Neural cell (in vitro differentiated cells): ENCODE data around the gene IL10RA. TPM values are rescaled to one million over a fixed set of nuclear protein-coding genes. Genes with fewer than 3 reads are reported as not detected.

Experiments
- H2AFZ ChIP-seq: fragments of 200-600, 300-800 bp; sonication (generic), shearing (Covaris generic); 2 replicates; pipeline ENCODE4 v1.6.0; 2014; ENCODE audit warnings: low read depth, mild to moderate bottlenecking, antibody characterized with exemption, low read length, moderate library complexity
- H3F3A ChIP-seq: fragments of 200-600 bp; shearing (Covaris generic); 2 replicates; pipeline ENCODE4 v1.6.1; 2016; ENCODE audit warnings: mild to moderate bottlenecking, moderate library complexity, mixed read lengths, antibody characterized with exemption, low read length; ENCODE audit not compliant: insufficient read depth, poor library complexity, severe bottlenecking
- H3K27ac ChIP-seq: fragments of 200-600, 300-800 bp; sonication (generic), shearing (Covaris generic); 2 replicates; pipeline ENCODE4 v1.5.1; 2014; ENCODE audit warnings: mild to moderate bottlenecking, low read length, moderate library complexity
- H3K27me3 ChIP-seq: fragments of 300-800, 200-600 bp; sonication (generic), shearing (Covaris generic); 2 replicates; pipeline ENCODE4 v1.6.0; 2014; ENCODE audit warnings: mild to moderate bottlenecking, low read depth, low read length, moderate library complexity; ENCODE audit not compliant: insufficient read depth
- H3K36me3 ChIP-seq: fragments of 300-800, 200-600 bp; sonication (generic), shearing (Covaris generic); 2 replicates; pipeline ENCODE4 v1.5.1; 2014; ENCODE audit warnings: mild to moderate bottlenecking, antibody characterized with exemption, low read length, moderate library complexity; ENCODE audit not compliant: insufficient read depth
- H3K4me2 ChIP-seq: fragments of 300-800, 200-600 bp; sonication (generic), shearing (Covaris generic); 2 replicates; pipeline ENCODE4 v1.6.0; 2014; ENCODE audit warnings: mild to moderate bottlenecking, low read length
- H3K4me3 ChIP-seq: fragments of 300-800, 200-600 bp; sonication (generic), shearing (Covaris generic); 2 replicates; pipeline ENCODE4 v1.5.1; 2014; ENCODE audit warnings: mild to moderate bottlenecking, low read length, moderate library complexity
- H3K79me2 ChIP-seq: fragments of 200-600 bp; shearing (Covaris generic); replicated peaks from 2 replicates; pipeline ENCODE4 v1.6.0; 2014; ENCODE audit warnings: mild to moderate bottlenecking, low read length, moderate library complexity; ENCODE audit not compliant: insufficient read depth
- H3K9ac ChIP-seq: fragments of 300-800, 200-600 bp; sonication (generic), shearing (Covaris generic); 2 replicates; pipeline ENCODE4 v1.6.1; 2016; ENCODE audit warnings: mild to moderate bottlenecking, low read length, mixed read lengths
- H3K9me2 ChIP-seq: fragments of 200-600 bp; shearing (Covaris generic); 2 replicates; pipeline ENCODE4 v1.6.1; 2016; ENCODE audit warnings: mild to moderate bottlenecking, low read length, mixed read lengths; ENCODE audit not compliant: insufficient read depth
- H3K9me3 ChIP-seq: fragments of 200-600, 300-800 bp; sonication (generic), shearing (Covaris generic); 2 replicates; pipeline ENCODE4 v1.6.1; 2016; ENCODE audit warnings: mild to moderate bottlenecking, mixed run types, low read length, moderate library complexity, mixed read lengths
- H4K20me1 ChIP-seq: fragments of 200-600 bp; shearing (Covaris generic); 2 replicates; pipeline ENCODE4 v1.6.1; 2016; ENCODE audit warnings: mild to moderate bottlenecking, mixed run types; ENCODE audit not compliant: insufficient read depth
- CTCF ChIP-seq: fragments of 450-650 bp; IDR thresholded peaks from 2 replicates; pipeline ENCODE4 v1.5.1; 2014; ENCODE audit warnings: antibody characterized with exemption, mild to moderate bottlenecking, moderate library complexity; ENCODE audit not compliant: poor library complexity, severe bottlenecking
- EP300 ChIP-seq: fragments of 450-650 bp; conservative IDR thresholded peaks from 2 replicates; pipeline ENCODE4 v1.6.1; 2014; ENCODE audit warnings: antibody characterized with exemption, mild to moderate bottlenecking, moderate library complexity; ENCODE audit not compliant: poor library complexity, severe bottlenecking
- EZH2 ChIP-seq: fragments of 200-600, 300-800 bp; shearing (Covaris generic), sonication (generic); IDR thresholded peaks from 2 replicates; pipeline ENCODE4 v1.6.1; 2014; ENCODE audit warnings: antibody characterized with exemption, low read length, borderline replicate concordance, mild to moderate bottlenecking; ENCODE audit not compliant: insufficient read depth, poor library complexity, severe bottlenecking
- MXI1 ChIP-seq: fragments of 450-650 bp; conservative IDR thresholded peaks from 2 replicates; pipeline ENCODE4 v1.6.1; 2014; ENCODE audit warnings: antibody characterized with exemption, mild to moderate bottlenecking; ENCODE audit not compliant: poor library complexity, severe bottlenecking
- POLR2AphosphoS5 ChIP-seq: IDR thresholded peaks from 2 replicates; pipeline ENCODE4 v1.6.1; 2012
- RAD21 ChIP-seq: fragments of 450-650 bp; conservative IDR thresholded peaks from 2 replicates; pipeline ENCODE4 v1.6.1; 2014; ENCODE audit warnings: antibody characterized with exemption, mild to moderate bottlenecking, moderate library complexity
- REST ChIP-seq: IDR thresholded peaks from 2 replicates; pipeline ENCODE4 v1.6.1; 2012; ENCODE audit warnings: borderline replicate concordance
- SMC3 ChIP-seq: fragments of 450-650 bp; conservative IDR thresholded peaks from 2 replicates; pipeline ENCODE4 v1.6.1; 2014; ENCODE audit warnings: antibody characterized with exemption, mild to moderate bottlenecking, moderate library complexity; ENCODE audit not compliant: poor library complexity
- TAF1 ChIP-seq: IDR thresholded peaks from 2 replicates; pipeline ENCODE4 v1.6.1; 2012; ENCODE audit warnings: low read depth
- polyA plus RNA-seq: library from polyadenylated mRNA; depleted of rRNA; stranded (reverse); fragments of >200 nt; gene quantifications from 2 replicates; pipeline ENCODE4 v1.2.3, GENCODE V29; 2014

IL10RA gene
- polyA plus RNA-seq, 1 donor from 2014 or later = 1.1 TPM

- H3K79me2 ChIP-seq = no peaks in the 10 kb centered on the region
- no peaks in the 10 kb centered on the region for H4K20me1 ChIP-seq
- H3K27me3 ChIP-seq = no peaks in the 10 kb centered on the region
- H3K4me3 ChIP-seq = no peak overlapping the region
- H3F3A ChIP-seq = no peaks in the 10 kb centered on the region
- H3K9me2 ChIP-seq = no peaks in the 10 kb centered on the region
- no peak overlapping the region for H3K4me2 ChIP-seq
- no peak overlapping the region for H3K27ac ChIP-seq
- no peak overlapping the region for H2AFZ ChIP-seq
- H3K9ac ChIP-seq = no peak overlapping the region
- no peaks in the 10 kb centered on the region for H3K9me3 ChIP-seq
- H3K36me3 ChIP-seq = no peaks in the 10 kb centered on the region
- TF ChIP-seq MXI1 (no peak), EZH2 (no peak), TAF1 (no peak), RAD21 (no peak), CTCF (no peak)
These were observed 60.9 kb downstream of the IL10RA start for GRCh38 chr11:118046964-118047700.

- no peaks in the 10 kb centered on the region for H3K9me2 ChIP-seq
- TF ChIP-seq TAF1 (no peak), MXI1 (no peak), EZH2 (no peak), SMC3 (no peak), POLR2AphosphoS5 (no peak), EP300 (no peak), RAD21 (no peak), REST (no peak), CTCF (no peak)
These were observed 61.6 kb downstream of the IL10RA start for GRCh38 chr11:118047749-118048148.

More at GRCh38 chr11:118047749-118048148, 61.6 kb downstream of the IL10RA start:
- no peaks in the 10 kb centered on the region for H3F3A ChIP-seq
- H3K9me3 ChIP-seq = no peaks in the 10 kb centered on the region
- H3K27me3 ChIP-seq = no peaks in the 10 kb centered on the region
- no peak overlapping the region for H3K4me3 ChIP-seq
- no peaks in the 10 kb centered on the region for H3K36me3 ChIP-seq
- H3K4me2 ChIP-seq = no peak overlapping the region
- H2AFZ ChIP-seq = no peak overlapping the region
- no peaks in the 10 kb centered on the region for H4K20me1 ChIP-seq
- H3K27ac ChIP-seq = no peak overlapping the region
- H3K9ac ChIP-seq = no peak overlapping the region
- no peaks in the 10 kb centered on the region for H3K79me2 ChIP-seq
